SK-N-SH (cell line): Measurements from ENCODE around the gene SDK1. TPM values are rescaled to one million over a fixed set of nuclear protein-coding genes. Genes with fewer than 3 reads are reported as not detected.

Source experiments
- CTCF ChIA-PET: fragments of 300-600, 350-600 bp; formaldehyde crosslinking; extraction: SDS; loops from one replicate; lab custom pipeline; 2021; lab: Yijun Ruan, JAX
- POLR2A ChIA-PET: fragments of 350-600 bp; sonication (Branson Sonifier 250); formaldehyde crosslinking; extraction: SDS; loops from one replicate; lab custom pipeline; 2020; ENCODE audit warnings: antibody characterized with exemption, inconsistent platforms; lab: Yijun Ruan, JAX
- DNase-seq: peaks from one replicate; pipeline ENCODE4 v3.0.0; 2012
- H2AFZ ChIP-seq: fragments of 200-600 bp; sonication (generic); 2 replicates; pipeline ENCODE4 v1.8.1; 2016; ENCODE audit warnings: antibody characterized with exemption, mild to moderate bottlenecking, low read depth
- H3F3A ChIP-seq: fragments of 200-600 bp; sonication (generic); replicated peaks from 2 replicates; pipeline ENCODE3; 2016; ENCODE audit warnings: antibody characterized with exemption, mild to moderate bottlenecking; ENCODE audit not compliant: insufficient read depth
- H3K27ac ChIP-seq, 2 experiments: fragments of 200-500 bp in 1 of 2; fragments of 200-600 bp in 1 of 2; sonication (Bioruptor generic) in 1 of 2; sonication (generic), shearing (Covaris generic) in 1 of 2; 2 replicates each; pipeline versions ENCODE4 v1.5.1 to v1.6.1; 2014 to 2016; ENCODE audit warnings: low read depth in 2 of 2, inconsistent platforms in 1 of 2, low read length in 1 of 2, mild to moderate bottlenecking in 1 of 2, mixed read lengths in 1 of 2
- H3K27me3 ChIP-seq: fragments of 200-600 bp; sonication (generic), shearing (Covaris generic); 2 replicates; pipeline ENCODE4 v1.6.1; 2016; ENCODE audit warnings: mixed run types; ENCODE audit not compliant: insufficient read depth
- H3K36me3 ChIP-seq, 2 experiments: fragments of 200-500 bp in 1 of 2; fragments of 200-600 bp in 1 of 2; sonication (Bioruptor generic) in 1 of 2; sonication (generic) in 1 of 2; replicated peaks in 1 of 2; 2 replicates each; pipeline versions ENCODE3 to v1.5.1; 2014 to 2016; ENCODE audit warnings: low read length in 1 of 2, mild to moderate bottlenecking in 1 of 2; ENCODE audit not compliant: insufficient read depth in 2 of 2, control insufficient read depth in 1 of 2
- H3K4me1 ChIP-seq, 2 experiments: fragments of 200-500 bp in 1 of 2; fragments of 200-600 bp in 1 of 2; sonication (Bioruptor generic) in 1 of 2; sonication (generic), shearing (Covaris generic) in 1 of 2; 2 replicates each; pipeline versions ENCODE4 v1.5.1 to v1.6.1; 2014 to 2016; ENCODE audit warnings: low read depth in 1 of 2, low read length in 1 of 2, mixed run types in 1 of 2; ENCODE audit not compliant: insufficient read depth in 2 of 2, control insufficient read depth in 1 of 2
- H3K4me2 ChIP-seq: fragments of 200-600 bp; sonication (generic), shearing (Covaris generic); 2 replicates; pipeline ENCODE4 v1.6.1; 2017; ENCODE audit warnings: mixed run types
- H3K4me3 ChIP-seq, 2 experiments: fragments of 200-500 bp in 1 of 2; fragments of 200-600 bp in 1 of 2; sonication (Bioruptor generic) in 1 of 2; sonication (generic), shearing (Covaris generic) in 1 of 2; 2 replicates each; pipeline versions ENCODE4 v1.5.1 to v1.8.1; 2014 to 2016; ENCODE audit warnings: low read depth in 2 of 2, inconsistent platforms in 1 of 2, low read length in 1 of 2, mild to moderate bottlenecking in 1 of 2, mixed read lengths in 1 of 2, moderate library complexity in 1 of 2
- H3K79me2 ChIP-seq: fragments of 200-600 bp; sonication (generic); 2 replicates; pipeline ENCODE4 v1.8.1; 2017; ENCODE audit warnings: mild to moderate bottlenecking; ENCODE audit not compliant: insufficient read depth
- H3K9ac ChIP-seq: fragments of 200-600 bp; sonication (generic); 2 replicates; pipeline ENCODE4 v1.6.1; 2017; ENCODE audit warnings: mixed run types
- H3K9me2 ChIP-seq: fragments of 200-600 bp; sonication (generic); 2 replicates; pipeline ENCODE4 v1.6.1; 2017; ENCODE audit warnings: mixed run types
- H3K9me3 ChIP-seq: fragments of 200-600 bp; sonication (generic); 2 replicates; pipeline ENCODE4 v1.6.1; 2017; ENCODE audit warnings: mixed run types, mild to moderate bottlenecking, moderate library complexity
- H4K20me1 ChIP-seq: fragments of 200-600 bp; sonication (generic); 2 replicates; pipeline ENCODE4 v1.6.1; 2017; ENCODE audit warnings: mild to moderate bottlenecking, mixed run types; ENCODE audit not compliant: insufficient read depth
- ELF1 ChIP-seq: IDR thresholded peaks from 2 replicates; pipeline ENCODE4 v1.4.0; 2012
- EZH2phosphoT487 ChIP-seq: fragments of 200-600 bp; sonication (generic); IDR thresholded peaks from 2 replicates; pipeline ENCODE4 v1.6.1; 2017; ENCODE audit warnings: low read depth, mixed run types, mild to moderate bottlenecking, antibody characterized with exemption, moderate library complexity, borderline replicate concordance
- FOSL2 ChIP-seq: IDR thresholded peaks from 2 replicates; pipeline ENCODE4 v1.4.0; 2012; ENCODE audit warnings: low read depth, mild to moderate bottlenecking, moderate library complexity, borderline replicate concordance
- FOXJ3 ChIP-seq: sonication (generic); formaldehyde crosslinking; IDR thresholded peaks from 2 replicates; pipeline ENCODE4 v1.5.1; 2020; ENCODE audit warnings: mild to moderate bottlenecking, missing genetic modification reagents
- FOXM1 ChIP-seq: IDR thresholded peaks from 2 replicates; pipeline ENCODE4 v1.4.0; 2012; ENCODE audit warnings: low read depth, mild to moderate bottlenecking
- GATA2 ChIP-seq: sonication (generic); formaldehyde crosslinking; IDR thresholded peaks from 2 replicates; pipeline ENCODE4 v1.5.0; 2020; ENCODE audit warnings: mild to moderate bottlenecking, missing genetic modification reagents
- JUND ChIP-seq: IDR thresholded peaks from 2 replicates; pipeline ENCODE4 v1.4.0; 2012
- MEF2A ChIP-seq: IDR thresholded peaks from 2 replicates; pipeline ENCODE4 v1.4.0; 2012; ENCODE audit warnings: low read depth, borderline replicate concordance
- MXI1 ChIP-seq: IDR thresholded peaks from 2 replicates; pipeline ENCODE4 v1.6.1; 2012; ENCODE audit warnings: mild to moderate bottlenecking, low read depth, low read length, improper control_type of control experiment
- NRF1 ChIP-seq: IDR thresholded peaks from 2 replicates; pipeline ENCODE4 v1.6.1; 2012; ENCODE audit warnings: low read depth, mild to moderate bottlenecking, low read length
- POLR2AphosphoS5 ChIP-seq: IDR thresholded peaks from 2 replicates; pipeline ENCODE4 v1.6.1; 2012; ENCODE audit warnings: low read depth, low read length
- RAD21 ChIP-seq: IDR thresholded peaks from 2 replicates; pipeline ENCODE4 v1.6.1; 2012; ENCODE audit warnings: mild to moderate bottlenecking, low read length
- RCOR1 ChIP-seq: fragments of 150-350 bp; IDR thresholded peaks from 2 replicates; pipeline ENCODE4 v1.6.1; 2017; ENCODE audit warnings: antibody characterized with exemption, low read length
- REST ChIP-seq: IDR thresholded peaks from 2 replicates; pipeline ENCODE4 v1.6.1; 2012; ENCODE audit warnings: mild to moderate bottlenecking, low read depth, low read length, moderate library complexity
- RFX5 ChIP-seq: IDR thresholded peaks from 2 replicates; pipeline ENCODE4 v1.6.1; 2012; ENCODE audit warnings: mild to moderate bottlenecking, improper control_type of control experiment, low read length
- SMC3 ChIP-seq: IDR thresholded peaks from 2 replicates; pipeline ENCODE4 v1.6.1; 2012; ENCODE audit warnings: low read depth, low read length, improper control_type of control experiment
- TAF1 ChIP-seq: IDR thresholded peaks from 2 replicates; pipeline ENCODE4 v1.6.1; 2012; ENCODE audit warnings: low read depth, mild to moderate bottlenecking, low read length, moderate library complexity, borderline replicate concordance
- USF1 ChIP-seq: IDR thresholded peaks from 2 replicates; pipeline ENCODE4 v1.4.0; 2012; ENCODE audit warnings: low read depth, borderline replicate concordance
- YY1 ChIP-seq: IDR thresholded peaks from 2 replicates; pipeline ENCODE4 v1.4.0; 2012; ENCODE audit warnings: low read depth, mild to moderate bottlenecking
- ZBTB33 ChIP-seq: IDR thresholded peaks from 2 replicates; pipeline ENCODE4 v1.4.0; 2012; ENCODE audit warnings: low read depth, borderline replicate concordance
- WGBS: methylation state at CpG from one replicate; pipeline ENCODE4 v1.1.6; 2017; ENCODE audit warnings: low lambda C conversion rate; 5-methylcytosine and 5-hydroxymethylcytosine counted together
- polyA plus RNA-seq, 3 experiments: library from polyadenylated mRNA; depleted of rRNA; stranded (reverse); fragments of >200 nt; gene quantifications; 2 replicates each; pipeline ENCODE4 v1.2.3, GENCODE V29; 2012

SDK1 gene
- polyA plus RNA-seq, 1 of the 3 experiments (the other 2 are of a cell fraction) = 1.2 TPM

GRCh38 chr7:4221043-4221442 lies 920.0 kb downstream of the SDK1 start:
- no peaks in the 10 kb centered on the region for H3K27me3 ChIP-seq
- TF ChIP-seq USF1 (no peak), RFX5 (no peak), SMC3 (no peak), FOXJ3 (CRISPR knock-in tag) (no peak), FOXM1 (no peak), RAD21 (no peak), MEF2A (no peak), TAF1 (no peak), NRF1 (no peak), GATA2 (no peak), MXI1 (no peak), EZH2phosphoT487 (no peak), POLR2AphosphoS5 (no peak), JUND (no peak), FOSL2 (no peak), RCOR1 (no peak), YY1 (no peak)
- no peaks in the 10 kb centered on the region for H3K36me3 ChIP-seq
- H3K9ac ChIP-seq = no peak overlapping the region
- no peak overlapping the region for H3K27ac ChIP-seq
- DNase-seq = no peak
- no peaks in the 10 kb centered on the region for H3K9me3 ChIP-seq
- no peak overlapping the region for H3K4me3 ChIP-seq
- POLR2A ChIA-PET = no interaction called here
- H3K79me2 ChIP-seq = no peaks in the 10 kb centered on the region
- peaks cover 0 to 1% of the 10 kb centered on the region in 2 experiments; a peak in 1 of 4 replicates for H3K4me1 ChIP-seq
- CTCF ChIA-PET = interaction anchor here (0.7 kb wide), 1 partner anchor 579 kb away, joined by 3 read pairs; no protein-coding TSS in a partner anchor
- no peaks in the 10 kb centered on the region for H3K9me2 ChIP-seq
- no peak overlapping the region for H2AFZ ChIP-seq
- no peak overlapping the region for H3K4me2 ChIP-seq
- no peaks in the 10 kb centered on the region for H3F3A ChIP-seq
- H4K20me1 ChIP-seq = no peaks in the 10 kb centered on the region
- WGBS = 71% methylated on average over 21 of the region's 21 CpGs

- Histone ChIP-seq H2AFZ (no peak overlapping the region), H3K9me3 (no peaks in the 10 kb centered on the region), H3K36me3 (no peaks in the 10 kb centered on the region), H3K4me3 (no peak overlapping the region), H4K20me1 (no peaks in the 10 kb centered on the region), H3K79me2 (no peaks in the 10 kb centered on the region), H3K9ac (no peak overlapping the region), H3K9me2 (no peaks in the 10 kb centered on the region), H3F3A (no peaks in the 10 kb centered on the region), H3K27ac (no peak overlapping the region), H3K27me3 (no peaks in the 10 kb centered on the region), H3K4me2 (no peak overlapping the region), H3K4me1 (peaks cover 0 to 1% of the 10 kb centered on the region in 2 experiments; a peak in 1 of 4 replicates)
- ChIA-PET POLR2A (no interaction called here), CTCF (no interaction called here)
- no peak for DNase-seq
- WGBS = 54% methylated on average over 5 of the region's 5 CpGs
- TF ChIP-seq ELF1 (no peak), ZBTB33 (no peak), REST (no peak)
Measured at GRCh38 chr7:4222676-4223075, 921.6 kb downstream of the SDK1 start.
